GM19351 (cell line): ENCODE data around the gene RAP2A.

Experiments
- ATAC-seq: cut with Tn5 transposase; IDR thresholded peaks from one replicate; pipeline ENCODE4 v1.9.1; 2021; ENCODE audit warnings: mild to moderate bottlenecking, moderate library complexity; ENCODE audit not compliant: unreplicated experiment

RAP2A gene

DNA sequence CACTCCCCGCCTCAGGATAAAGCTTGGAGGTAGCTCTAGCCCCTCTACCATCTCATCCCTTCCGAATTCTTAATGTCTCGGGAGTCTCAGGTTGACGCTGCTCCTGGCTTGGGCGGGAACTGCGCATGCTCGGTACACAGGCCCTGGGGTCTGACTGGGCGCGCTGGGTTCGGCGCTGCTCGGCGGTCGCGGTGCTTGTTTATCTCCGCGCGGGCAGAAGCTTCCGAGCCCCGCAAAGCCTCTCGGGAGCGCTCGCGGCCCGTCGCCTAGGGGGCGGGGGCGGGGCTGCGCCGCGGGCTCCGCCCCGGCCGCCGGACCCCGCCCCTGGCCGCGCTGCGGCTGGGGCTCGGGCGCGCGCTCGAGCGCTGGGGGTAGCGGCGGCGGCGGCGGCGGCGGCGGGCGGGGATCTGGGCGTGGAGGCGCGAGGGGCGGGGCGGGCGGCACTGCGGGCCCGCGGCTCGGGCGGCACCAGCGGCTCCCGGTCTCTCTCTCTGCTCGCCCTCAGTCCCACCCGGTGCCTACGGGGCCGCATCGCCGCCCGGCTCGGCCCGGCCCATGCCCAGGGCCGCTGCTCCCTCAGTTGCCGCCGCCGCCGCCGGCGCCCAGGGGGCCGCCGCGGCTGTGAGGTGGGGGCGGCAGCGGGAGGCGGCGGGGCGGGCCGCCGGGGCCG is at the start of gene RAP2A:
Gene RAP2A, plus strand, starts transcription at position 443 of the 670 bp plus-strand sequence. CDS start 302 bp downstream, outside the sequence.
- peak; percentile 45 for ATAC-seq

DNA sequence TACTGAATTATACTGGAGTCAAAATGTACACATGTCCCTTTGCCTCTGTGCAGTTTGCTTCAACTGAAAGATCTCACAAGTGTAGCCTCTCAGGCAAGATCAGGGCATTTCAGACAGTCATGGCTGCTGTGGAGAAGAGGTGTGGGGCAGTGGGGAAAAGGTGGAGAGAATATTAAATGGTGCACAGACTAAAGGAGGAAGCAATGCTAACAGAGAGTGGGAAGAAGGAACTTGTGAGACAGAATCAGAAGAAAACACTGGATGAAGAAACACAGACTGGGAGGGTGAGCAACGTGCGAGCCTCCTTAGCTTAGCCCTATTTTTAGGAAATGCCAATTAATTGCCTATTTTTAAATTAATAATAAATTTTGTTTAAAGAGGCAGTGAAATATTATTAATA is 49.6 kb upstream of the RAP2A start:
- no peak for ATAC-seq

DNA sequence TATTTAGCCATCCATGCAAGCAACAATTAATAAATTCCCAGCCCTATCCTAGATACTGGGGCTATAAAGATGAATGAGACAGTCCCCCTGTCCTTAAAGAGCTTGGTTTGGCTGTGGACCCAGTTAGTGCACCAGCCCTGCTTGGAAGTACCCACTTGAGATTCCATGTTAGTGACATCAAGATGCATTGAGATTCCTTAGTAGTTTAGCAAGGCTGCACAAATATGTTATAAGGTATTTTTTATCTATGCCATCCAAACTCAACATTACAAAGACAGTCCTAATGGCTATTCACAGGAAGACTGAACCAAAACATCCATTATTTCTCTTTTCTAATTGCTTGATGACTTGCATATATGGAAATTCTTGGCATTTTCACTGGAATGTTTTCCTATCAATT is 48.8 kb upstream of the RAP2A start:
- no peak for ATAC-seq

DNA sequence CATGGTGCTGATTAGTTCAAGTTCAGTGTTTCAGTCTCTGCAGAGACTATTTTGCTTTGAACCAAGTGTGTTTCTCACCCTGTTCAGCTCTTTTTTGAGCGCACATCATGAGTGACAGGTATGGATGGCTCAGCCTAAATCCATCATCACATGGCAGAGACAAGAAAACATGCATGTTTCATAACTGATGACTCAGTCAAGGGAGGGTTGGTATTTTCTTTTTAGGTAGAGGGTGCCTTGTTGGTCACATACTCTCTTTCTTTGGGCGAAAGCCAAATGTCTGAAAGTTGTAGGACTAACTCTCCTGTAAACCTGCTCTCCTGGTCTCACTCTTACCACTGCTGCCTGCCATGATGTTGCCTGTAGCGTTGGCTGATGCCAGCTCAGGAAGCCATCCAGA is 48.1 kb upstream of the RAP2A start:
- no peak for ATAC-seq

DNA sequence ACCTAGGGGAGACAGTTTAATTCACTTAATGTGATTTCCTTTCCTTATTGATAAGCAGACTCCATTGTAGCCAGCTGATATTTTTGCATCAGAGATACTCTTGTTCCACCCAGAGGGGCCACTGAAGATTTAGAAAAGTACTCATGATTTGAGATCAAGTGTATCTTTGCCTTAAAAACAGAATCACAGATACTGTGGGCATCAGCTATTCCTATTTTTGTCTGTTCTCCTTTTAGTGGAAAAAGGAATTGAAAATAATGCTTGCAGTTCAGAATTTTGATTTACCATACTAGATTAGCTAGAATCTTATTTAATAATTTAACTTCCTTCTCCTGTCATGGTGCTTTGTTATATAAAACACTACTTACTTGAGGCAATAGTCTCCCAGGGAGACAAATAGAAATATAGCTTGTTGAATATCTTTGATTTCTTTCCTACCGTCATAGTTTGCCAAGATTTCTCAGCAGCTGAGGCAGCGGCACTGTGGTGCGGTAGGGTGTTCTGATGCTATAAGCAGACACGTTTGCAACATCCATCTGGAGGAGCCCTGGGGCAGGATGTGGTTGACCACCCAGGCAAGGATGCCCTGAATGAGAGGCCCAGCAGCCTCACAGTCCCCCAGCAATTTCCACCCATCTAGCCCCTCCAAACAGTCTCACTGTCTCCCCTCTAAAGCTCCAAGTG is 47.0 kb upstream of the RAP2A start:
- ATAC-seq = no peak

DNA sequence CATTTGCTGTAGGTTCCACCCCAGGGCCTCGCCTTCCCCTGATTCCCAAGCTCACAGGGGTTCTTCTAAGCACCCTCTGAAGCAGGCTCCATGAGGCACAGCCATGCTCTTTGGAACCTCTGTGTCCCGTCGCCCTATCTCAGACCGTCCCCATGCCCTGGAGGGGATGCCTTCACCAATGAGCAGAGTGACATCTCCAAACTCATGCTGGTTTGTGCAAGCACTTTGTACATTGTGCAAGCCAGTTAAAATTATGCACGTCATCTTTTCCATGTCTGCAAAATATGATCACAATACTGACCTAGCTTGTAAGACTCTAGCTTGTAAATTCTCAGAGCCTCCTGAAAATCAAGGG is 46.5 kb upstream of the RAP2A start:
- no peak for ATAC-seq

GRCh38 chr13:97387890-97388289 is 46.1 kb upstream of the RAP2A start:
- no peak for ATAC-seq

DNA sequence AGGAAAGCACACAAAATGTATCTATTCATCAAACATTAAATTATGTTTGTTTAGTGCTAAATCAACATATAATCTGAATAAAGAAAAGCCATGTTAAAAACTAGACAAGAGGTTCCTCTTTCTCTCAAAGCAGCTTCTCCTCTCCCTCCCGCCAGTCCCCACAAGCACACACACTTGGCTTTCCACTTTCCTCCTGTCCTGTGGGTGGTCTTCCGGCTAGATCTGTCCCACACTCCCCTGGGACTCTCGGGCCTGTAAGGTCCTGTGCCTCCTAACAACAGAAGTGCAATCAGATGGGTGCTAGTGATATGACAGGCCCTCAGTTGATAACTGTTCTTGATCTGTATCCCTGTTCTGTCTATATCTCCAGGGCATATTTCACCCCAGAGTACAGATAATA is 45.6 kb upstream of the RAP2A start:
- no peak for ATAC-seq

DNA sequence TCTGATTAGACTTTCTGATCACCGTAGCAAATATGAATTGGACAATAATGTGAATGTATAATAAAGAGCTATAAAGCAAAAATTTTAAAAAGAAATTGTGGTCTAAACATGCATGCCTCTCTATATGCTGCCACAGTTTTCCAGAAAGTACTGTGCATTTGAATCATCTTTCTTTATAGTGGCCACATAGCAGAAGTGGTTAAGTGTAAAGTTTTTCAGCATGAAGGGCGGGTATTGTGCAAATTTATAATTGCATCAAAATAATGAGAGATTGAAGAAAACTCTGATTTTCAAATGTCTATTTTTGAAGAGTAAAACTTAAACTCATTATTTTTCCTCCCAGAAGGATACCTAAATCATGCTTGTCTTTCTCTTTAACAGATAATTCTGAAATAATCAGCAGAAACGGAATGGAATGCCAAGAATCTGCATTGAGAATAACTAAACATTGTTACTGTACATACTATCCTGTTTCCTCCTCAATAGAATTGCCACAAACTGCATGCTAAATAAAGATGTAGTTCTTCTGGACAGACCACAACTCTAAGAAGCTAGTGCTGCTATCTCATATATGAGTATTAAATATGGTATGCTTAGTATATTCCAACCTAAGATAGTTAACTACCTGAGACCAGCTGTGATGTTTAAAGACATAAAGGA is 42.9 kb upstream of the RAP2A start:
- ATAC-seq = no peak

DNA sequence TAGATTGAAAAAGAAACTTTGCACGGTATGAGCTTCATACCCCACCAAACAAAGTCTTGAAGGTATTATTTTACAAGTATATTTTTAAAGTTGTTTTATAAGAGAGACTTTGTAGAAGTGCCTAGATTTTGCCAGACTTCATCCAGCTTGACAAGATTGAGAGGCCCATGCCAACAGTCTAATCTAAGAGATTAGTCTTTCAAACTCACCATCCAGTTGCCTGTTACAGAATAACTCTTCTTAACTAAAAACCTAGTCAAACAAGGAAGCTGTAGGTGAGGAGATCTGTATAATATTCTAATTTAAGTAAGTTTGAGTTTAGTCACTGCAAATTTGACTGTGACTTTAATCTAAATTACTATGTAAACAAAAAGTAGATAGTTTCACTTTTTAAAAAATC is 41.9 kb upstream of the RAP2A start:
- no peak for ATAC-seq

DNA sequence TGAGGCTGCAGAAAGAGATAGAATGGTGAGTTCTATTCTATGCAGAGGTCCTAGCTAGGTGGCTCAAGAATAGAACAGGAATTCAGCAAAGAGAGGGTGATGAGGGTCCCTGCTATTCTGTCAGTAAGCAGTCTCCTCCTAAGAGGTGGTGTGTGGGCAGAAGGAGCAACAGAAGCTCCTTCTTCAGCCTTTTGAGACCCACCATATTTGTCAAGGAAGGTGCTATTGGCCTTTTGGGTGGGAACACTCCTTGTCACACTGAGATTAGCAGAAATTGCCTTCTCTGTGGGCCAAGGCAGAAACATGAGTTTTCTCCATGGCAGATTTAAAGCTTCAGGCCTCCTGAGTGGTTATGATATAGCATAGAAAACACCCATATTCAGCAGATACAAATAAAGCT is 39.4 kb upstream of the RAP2A start:
- ATAC-seq = no peak

DNA sequence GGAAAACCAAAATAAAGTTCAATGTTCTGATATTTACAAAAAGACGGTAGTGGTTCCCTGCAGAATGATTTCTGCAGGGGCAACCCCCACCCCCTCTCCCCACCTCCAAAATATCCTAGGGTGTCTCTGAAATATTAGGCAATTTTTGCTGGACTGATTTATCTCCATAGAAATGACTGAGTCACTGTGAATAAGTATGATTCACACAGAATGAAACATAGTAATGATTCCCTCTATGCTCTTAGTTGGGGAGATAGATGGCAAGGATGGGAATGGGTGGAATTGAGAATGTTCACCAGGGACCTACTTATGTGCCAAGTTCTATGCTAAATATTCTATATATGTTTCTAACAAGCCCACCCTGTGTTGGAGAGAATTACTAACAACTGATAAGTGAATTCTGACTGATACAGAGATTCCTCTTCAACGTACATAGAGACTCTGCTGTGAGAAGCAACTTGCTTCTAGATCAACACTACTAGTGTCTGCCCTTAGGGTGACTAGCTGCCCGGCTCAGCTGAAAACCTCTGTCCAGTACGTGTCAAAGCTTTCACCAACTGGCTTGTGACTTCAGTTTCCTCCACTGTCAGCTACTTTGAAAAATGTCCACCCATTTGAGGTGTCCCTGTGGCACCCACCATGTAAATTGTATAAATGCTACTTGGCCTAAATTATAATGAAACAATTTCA is 38.4 kb upstream of the RAP2A start:
- ATAC-seq = no peak

DNA sequence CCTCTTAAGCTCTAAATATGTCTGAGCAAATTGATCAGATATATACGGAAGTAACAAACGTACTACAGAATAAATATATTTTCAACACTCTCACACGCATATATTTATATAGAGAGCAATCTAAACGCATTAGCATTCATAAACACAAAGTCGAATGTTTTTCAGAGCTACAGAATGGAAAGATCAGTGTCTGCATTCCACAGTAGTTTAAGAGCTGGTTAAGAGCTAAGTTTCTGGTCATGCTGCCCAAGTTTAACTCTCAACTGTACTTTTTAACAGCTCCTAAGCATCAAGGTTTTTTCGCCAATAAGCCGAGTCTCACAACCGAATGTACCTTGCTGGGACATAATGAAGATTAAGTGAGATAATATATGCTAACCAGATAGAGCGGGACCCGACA is 36.7 kb upstream of the RAP2A start:
- no peak for ATAC-seq

GRCh38 chr13:97401421-97401820 is 32.5 kb upstream of the RAP2A start:
- ATAC-seq = no peak

GRCh38 chr13:97403893-97404750 is 29.8 kb upstream of the RAP2A start:
- no peak for ATAC-seq

GRCh38 chr13:97407540-97407939 is 26.4 kb upstream of the RAP2A start:
- no peak for ATAC-seq

DNA sequence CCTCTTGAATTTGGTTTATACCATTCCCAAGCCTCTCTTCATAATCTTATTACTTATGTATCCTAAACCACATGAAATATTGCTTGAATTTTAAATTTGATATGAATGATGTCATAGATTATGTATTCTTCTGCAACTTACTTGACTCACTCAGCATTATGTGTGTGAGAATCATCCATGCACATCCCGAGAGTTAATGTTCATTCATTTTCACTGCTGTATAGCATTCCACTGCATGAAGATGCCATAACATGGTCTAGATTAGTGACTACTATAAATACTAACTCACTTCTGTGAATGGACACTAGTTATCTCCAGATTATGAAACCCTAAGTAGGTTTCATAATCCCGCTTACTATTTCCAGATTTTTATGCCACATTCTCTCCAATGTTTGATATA is 25.0 kb upstream of the RAP2A start:
- ATAC-seq = no peak

DNA sequence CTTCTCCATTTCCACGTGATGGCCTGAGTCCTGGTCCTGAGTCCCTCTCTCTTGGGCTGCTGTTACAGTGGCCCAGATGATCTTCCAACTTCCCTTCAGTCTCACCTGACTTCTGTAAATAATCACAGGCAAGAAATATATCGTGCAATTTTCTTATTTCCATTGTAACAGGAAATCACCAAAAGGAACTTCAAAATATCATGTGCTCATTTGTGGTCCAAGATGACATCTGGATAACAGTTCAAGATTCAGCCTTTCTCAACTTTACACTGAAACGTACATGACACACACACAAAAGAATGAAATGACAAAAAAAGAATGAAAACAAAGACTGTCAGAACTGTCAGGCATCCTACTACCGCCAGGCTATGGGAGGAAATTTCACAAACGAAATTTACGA is 22.0 kb upstream of the RAP2A start:
- ATAC-seq = no peak

GRCh38 chr13:97413694-97414093 is 20.3 kb upstream of the RAP2A start:
- ATAC-seq = no peak

DNA sequence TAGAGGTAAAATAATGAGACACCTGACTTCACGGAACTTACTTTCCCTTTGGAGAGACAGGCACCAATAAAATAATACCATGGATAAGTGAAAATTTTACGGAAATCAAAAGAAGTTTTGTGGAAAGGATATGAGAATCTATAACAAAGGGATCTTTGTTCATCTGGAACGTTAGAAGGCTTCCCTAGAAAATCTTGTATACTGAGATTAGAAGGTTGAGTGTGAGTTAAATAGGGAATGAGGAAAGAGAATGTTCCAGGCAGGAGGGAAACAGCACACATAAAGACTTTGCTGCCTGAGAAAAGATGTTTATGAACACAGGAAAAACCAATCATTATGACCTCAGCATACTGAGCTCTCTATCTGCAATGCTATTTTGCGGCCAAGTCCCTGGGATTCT is 19.6 kb upstream of the RAP2A start:
- no peak for ATAC-seq

DNA sequence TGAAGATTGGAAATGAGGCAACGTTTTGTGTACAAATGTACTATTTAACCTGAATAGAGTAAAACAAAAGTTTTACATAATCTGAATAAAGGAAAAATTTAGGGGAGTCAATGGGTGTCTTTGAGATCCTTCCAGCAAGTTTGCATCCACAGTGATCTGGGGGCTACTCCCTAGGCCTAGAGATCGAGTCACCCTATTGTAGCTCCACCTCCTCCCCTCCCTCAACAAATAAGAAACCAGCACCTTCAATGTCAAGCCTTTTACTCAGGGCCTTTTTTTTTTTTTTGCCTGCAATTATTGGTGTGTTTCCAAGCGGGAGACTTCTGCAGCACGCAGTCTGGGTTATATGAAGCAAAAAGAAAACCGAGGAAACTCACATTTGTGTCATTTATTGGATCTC is 16.3 kb upstream of the RAP2A start:
- ATAC-seq = no peak
